ENCODE data around the gene ZNF275. TPM values are rescaled to one million over a fixed set of nuclear protein-coding genes. Genes with fewer than 3 reads are reported as not detected.

ZNF275 gene
- total and polyA plus RNA-seq, 2 donors (not counting 3 experiments of a cell fraction or from before 2014, with no cell fraction given), result 10.3 to 11.0 TPM

- CTCF ChIA-PET, result no interaction called here
- no peaks in the 10 kb centered on the region for H4K20me1 ChIP-seq (replicated peaks; ENCODE audit: control insufficient read depth, extremely low read depth, insufficient read depth, low read length)
- no peaks in the 10 kb centered on the region for H3K9me3 ChIP-seq (replicated peaks; ENCODE audit: control insufficient read depth, insufficient read depth, low read length)
- no TSS peak for BruUV-seq (replicated peaks)
- intact Hi-C loops (cut with micrococcal nuclease) (no loop called here), dilution Hi-C loops (cut with MboI; ENCODE audit: extremely low pct_ligation_motif_present, low sequenced_read_pairs) (no loop called here)
- H3K9ac ChIP-seq (replicated peaks; ENCODE audit: extremely low read depth, insufficient read depth, low read length), result no peak overlapping the region
- no peak overlapping the region for H2AFZ ChIP-seq (ENCODE audit: low read depth, low read length)
- no peaks in the 10 kb centered on the region for H3K9me1 ChIP-seq (replicated peaks; ENCODE audit: control insufficient read depth, extremely low read depth, insufficient read depth, low read length)
- H3K27me3 ChIP-seq (ENCODE audit: control insufficient read depth in 2 of 2, insufficient read depth in 2 of 2, low read length in 2 of 2), result no peaks in the 10 kb centered on the region
- DNase-seq (ENCODE audit: low read depth, low spot score) (no peak), FAIRE-seq (no peak)
- no peaks in the 10 kb centered on the region for H3K79me2 ChIP-seq (ENCODE audit: control insufficient read depth, insufficient read depth, low read length)
- H3K27ac ChIP-seq (ENCODE audit: insufficient read depth, low read depth, low read length), result no peak overlapping the region
- TF ChIP-seq MAX (IDR thresholded peaks at IDR 0.05; ENCODE audit: insufficient read depth, insufficient read length), result no peak
- no peak overlapping the region for H3K4me2 ChIP-seq (ENCODE audit: insufficient read depth, low read length)
- peaks cover 0 to 12% of the 10 kb centered on the region in 2 experiments for H3K36me3 ChIP-seq (ENCODE audit: control insufficient read depth in 2 of 2, extremely low read depth in 1 of 2, insufficient read depth in 2 of 2, low read length in 2 of 2)
- H3K4me1 ChIP-seq (ENCODE audit: control insufficient read depth, extremely low read depth, insufficient read depth, low read length), result no peaks in the 10 kb centered on the region
- POLR2A ChIA-PET, result no interaction called here
- H3K4me3 ChIP-seq (replicated peaks in 1 of 3; ENCODE audit: insufficient read depth in 1 of 3, low read depth in 1 of 3, low read length in 3 of 3), result no peak overlapping the region
Measured at GRCh38 chrX:153348421-153348820, 14.5 kb downstream of the ZNF275 start.

- no peaks in the 10 kb centered on the region for H3K27me3 ChIP-seq (ENCODE audit: control insufficient read depth in 2 of 2, insufficient read depth in 2 of 2, low read length in 2 of 2)
- no peak overlapping the region for H3K27ac ChIP-seq (ENCODE audit: insufficient read depth, low read depth, low read length)
- no peaks in the 10 kb centered on the region for H3K79me2 ChIP-seq (ENCODE audit: control insufficient read depth, insufficient read depth, low read length)
- no peak overlapping the region for H3K9ac ChIP-seq (replicated peaks; ENCODE audit: extremely low read depth, insufficient read depth, low read length)
- no peak overlapping the region for H2AFZ ChIP-seq (ENCODE audit: low read depth, low read length)
- no TSS peak for BruUV-seq (replicated peaks)
- no peaks in the 10 kb centered on the region for H3K4me1 ChIP-seq (ENCODE audit: control insufficient read depth, extremely low read depth, insufficient read depth, low read length)
- DNase-seq (ENCODE audit: low read depth, low spot score) (no peak), FAIRE-seq (no peak)
- H4K20me1 ChIP-seq (replicated peaks; ENCODE audit: control insufficient read depth, extremely low read depth, insufficient read depth, low read length), result no peaks in the 10 kb centered on the region
- ChIA-PET CTCF (no interaction called here), POLR2A (interaction anchor here (0.6 kb wide), 1 partner anchor 16 kb away, joined by 5 read pairs; no protein-coding TSS in a partner anchor)
- dilution Hi-C loops (cut with MboI; ENCODE audit: extremely low pct_ligation_motif_present, low sequenced_read_pairs) (no loop called here), intact Hi-C loops (cut with micrococcal nuclease) (no loop called here)
- no peaks in the 10 kb centered on the region for H3K9me1 ChIP-seq (replicated peaks; ENCODE audit: control insufficient read depth, extremely low read depth, insufficient read depth, low read length)
- peaks cover 0 to 11% of the 10 kb centered on the region in 2 experiments for H3K36me3 ChIP-seq (ENCODE audit: control insufficient read depth in 2 of 2, extremely low read depth in 1 of 2, insufficient read depth in 2 of 2, low read length in 2 of 2)
- no peak overlapping the region for H3K4me3 ChIP-seq (replicated peaks in 1 of 3; ENCODE audit: insufficient read depth in 1 of 3, low read depth in 1 of 3, low read length in 3 of 3)
- no peaks in the 10 kb centered on the region for H3K9me3 ChIP-seq (replicated peaks; ENCODE audit: control insufficient read depth, insufficient read depth, low read length)
- no peak overlapping the region for H3K4me2 ChIP-seq (ENCODE audit: insufficient read depth, low read length)
- TF ChIP-seq MAX (IDR thresholded peaks at IDR 0.05; ENCODE audit: insufficient read depth, insufficient read length), result no peak
- TF ChIP-seq POLR2A (IDR thresholded peaks at IDR 0.05; ENCODE audit: low read depth, low read length), result no peak
- no peak for TF ChIP-seq EZH2 (IDR thresholded peaks at IDR 0.05; ENCODE audit: borderline replicate concordance, low read depth, low read length, severe bottlenecking)
- no peak for TF ChIP-seq POLR2AphosphoS5 (IDR thresholded peaks at IDR 0.05; ENCODE audit: insufficient read depth, low read depth, low read length)
- no peak for TF ChIP-seq CTCF (IDR thresholded peaks at IDR 0.05; ENCODE audit: extremely low read depth in 1 of 2, insufficient read depth in 1 of 2, low read depth in 1 of 2, low read length in 2 of 2)
- TF ChIP-seq MYC (IDR thresholded peaks at IDR 0.05; ENCODE audit: low read depth, low read length), result no peak
- TF ChIP-seq FOS (IDR thresholded peaks at IDR 0.05; ENCODE audit: borderline replicate concordance, insufficient read depth, low read length), result no peak
- no peak for TF ChIP-seq JUN (IDR thresholded peaks at IDR 0.05; ENCODE audit: borderline replicate concordance, insufficient read depth, insufficient read length, low read depth)
- no peak for TF ChIP-seq GATA2 (IDR thresholded peaks at IDR 0.05; ENCODE audit: insufficient read depth, insufficient read length, low read depth, low read length)
Measured at GRCh38 chrX:153349952-153350351, 16.0 kb downstream of the ZNF275 start.
